DMS114 treated with DMSO at 0.1 percent for 48 hours (cell line): ENCODE data around the gene TBC1D24.

Experiments used
- DNase-seq: peaks from one replicate; lab custom pipeline; 2025; ENCODE audit not compliant: unreplicated experiment; lab: John Stamatoyannopoulos, UW

Gene TBC1D24

GRCh38 chr16:2449118-2449517 is 25.8 kb upstream of the TBC1D24 start:
- DNase-seq: no peak

- no peak for DNase-seq
Measured at GRCh38 chr16:2450535-2450934, 24.4 kb upstream of the TBC1D24 start.

GRCh38 chr16:2450975-2451381 is 23.9 kb upstream of the TBC1D24 start:
- DNase-seq: no peak

- DNase-seq: no peak
Measured at GRCh38 chr16:2451851-2452320, 23.0 kb upstream of the TBC1D24 start.

- DNase-seq: no peak
Measured at GRCh38 chr16:2452650-2453049, 22.3 kb upstream of the TBC1D24 start.

GRCh38 chr16:2455081-2455845 is 19.7 kb upstream of the TBC1D24 start:
- no peak for DNase-seq

- no peak for DNase-seq
Measured at GRCh38 chr16:2456551-2457153, 18.3 kb upstream of the TBC1D24 start.

- no peak for DNase-seq
Measured at GRCh38 chr16:2457267-2457666, 17.7 kb upstream of the TBC1D24 start.

- no peak for DNase-seq
Measured at GRCh38 chr16:2457946-2458345, 17.0 kb upstream of the TBC1D24 start.

GRCh38 chr16:2458887-2459646 is 15.9 kb upstream of the TBC1D24 start:
- DNase-seq: no peak

- peak; percentile 90 for DNase-seq
Measured at GRCh38 chr16:2459647-2460390, 15.1 kb upstream of the TBC1D24 start, which contains the start of gene TEDC2. TSS of gene TEDC2 (plus strand) at chr16:2460109. CDS start at chr16:2460145, 36 bp downstream.

- no peak for DNase-seq
Measured at GRCh38 chr16:2460391-2460713, 14.6 kb upstream of the TBC1D24 start.

GRCh38 chr16:2460916-2461315 is 14.0 kb upstream of the TBC1D24 start:
- DNase-seq: no peak

- no peak for DNase-seq
Measured at GRCh38 chr16:2462031-2462866, 12.7 kb upstream of the TBC1D24 start.

GRCh38 chr16:2464333-2464732 is 10.6 kb upstream of the TBC1D24 start:
- no peak for DNase-seq

- no peak for DNase-seq
Measured at GRCh38 chr16:2465653-2466415, 9.1 kb upstream of the TBC1D24 start.

- no peak for DNase-seq
Measured at GRCh38 chr16:2466667-2467527, 8.0 kb upstream of the TBC1D24 start.

GRCh38 chr16:2467528-2468232 is 7.2 kb upstream of the TBC1D24 start:
- no peak for DNase-seq
